MM.1S (cell line): Measurements from ENCODE around the gene GTF2I.
"Not testable (repeated sequence)": the region's sequence is repeated elsewhere in the genome, so short reads cannot be mapped to it uniquely, and the experiment has no call there.

Experiments used
- DNase-seq: peaks from one replicate; pipeline ENCODE4 v3.0.0-alpha.2; 2015
- H2AFZ ChIP-seq: fragments of 300-600 bp; sonication (generic); 2 replicates; pipeline ENCODE4 v1.6.0; 2016; ENCODE audit warnings: antibody characterized with exemption, low read length
- H3F3A ChIP-seq: fragments of 300-600 bp; sonication (generic); 2 replicates; pipeline ENCODE4 v1.6.1; 2016; ENCODE audit warnings: mild to moderate bottlenecking, antibody characterized with exemption, low read length, moderate library complexity, mixed read lengths; ENCODE audit not compliant: insufficient read depth
- H3K27ac ChIP-seq: fragments of 300-600 bp; sonication (generic); 2 replicates; pipeline ENCODE4 v1.5.1; 2016; ENCODE audit warnings: mild to moderate bottlenecking, low read length
- H3K27me3 ChIP-seq: fragments of 300-600 bp; sonication (generic); replicated peaks from 2 replicates; pipeline ENCODE4 v1.6.0; 2016; ENCODE audit warnings: low read length; ENCODE audit not compliant: insufficient read depth
- H3K36me3 ChIP-seq: fragments of 300-600 bp; sonication (generic); replicated peaks from 2 replicates; pipeline ENCODE4 v1.6.1; 2016; ENCODE audit warnings: mild to moderate bottlenecking, low read length, mixed read lengths; ENCODE audit not compliant: insufficient read depth
- H3K4me1 ChIP-seq: fragments of 300-600 bp; sonication (generic); 2 replicates; pipeline ENCODE4 v1.6.1; 2016; ENCODE audit warnings: low read length, mixed read lengths
- H3K4me2 ChIP-seq: fragments of 300-600 bp; sonication (generic); 2 replicates; pipeline ENCODE4 v1.6.0; 2016; ENCODE audit warnings: low read depth, low read length
- H3K4me3 ChIP-seq: fragments of 300-600 bp; sonication (generic); 2 replicates; pipeline ENCODE4 v1.5.1; 2016; ENCODE audit warnings: low read length, mixed read lengths
- H3K79me2 ChIP-seq: fragments of 300-600 bp; sonication (generic); 2 replicates; pipeline ENCODE4 v1.6.1; 2016; ENCODE audit warnings: mixed run types, low read length, mixed read lengths
- H3K9ac ChIP-seq: fragments of 300-600 bp; sonication (generic); 2 replicates; pipeline ENCODE4 v1.6.1; 2016; ENCODE audit warnings: low read length, mixed read lengths
- H3K9me2 ChIP-seq: fragments of 300-600 bp; sonication (generic); replicated peaks from 2 replicates; pipeline ENCODE4 v1.6.1; 2016; ENCODE audit warnings: mild to moderate bottlenecking, low read length, mixed read lengths; ENCODE audit not compliant: insufficient read depth
- H3K9me3 ChIP-seq: fragments of 300-600 bp; sonication (generic); replicated peaks from 2 replicates; pipeline ENCODE4 v1.6.1; 2016; ENCODE audit warnings: mild to moderate bottlenecking, low read length, mixed read lengths; ENCODE audit not compliant: insufficient read depth
- H4K20me1 ChIP-seq: fragments of 300-600 bp; sonication (generic); 2 replicates; pipeline ENCODE4 v1.6.1; 2016; ENCODE audit warnings: mild to moderate bottlenecking, low read length, moderate library complexity, mixed read lengths; ENCODE audit not compliant: insufficient read depth

GTF2I gene

GRCh38 chr7:74789200-74789736 lies 131.8 kb downstream of the GTF2I start:
- H4K20me1 ChIP-seq, H3K4me3 ChIP-seq, H2AFZ ChIP-seq, H3K9ac ChIP-seq, H3F3A ChIP-seq, H3K4me2 ChIP-seq, H3K36me3 ChIP-seq, H3K4me1 ChIP-seq, H3K79me2 ChIP-seq, H3K27me3 ChIP-seq, H3K27ac ChIP-seq, H3K9me3 ChIP-seq, H3K9me2 ChIP-seq, DNase-seq: not testable (repeated sequence)

DNA sequence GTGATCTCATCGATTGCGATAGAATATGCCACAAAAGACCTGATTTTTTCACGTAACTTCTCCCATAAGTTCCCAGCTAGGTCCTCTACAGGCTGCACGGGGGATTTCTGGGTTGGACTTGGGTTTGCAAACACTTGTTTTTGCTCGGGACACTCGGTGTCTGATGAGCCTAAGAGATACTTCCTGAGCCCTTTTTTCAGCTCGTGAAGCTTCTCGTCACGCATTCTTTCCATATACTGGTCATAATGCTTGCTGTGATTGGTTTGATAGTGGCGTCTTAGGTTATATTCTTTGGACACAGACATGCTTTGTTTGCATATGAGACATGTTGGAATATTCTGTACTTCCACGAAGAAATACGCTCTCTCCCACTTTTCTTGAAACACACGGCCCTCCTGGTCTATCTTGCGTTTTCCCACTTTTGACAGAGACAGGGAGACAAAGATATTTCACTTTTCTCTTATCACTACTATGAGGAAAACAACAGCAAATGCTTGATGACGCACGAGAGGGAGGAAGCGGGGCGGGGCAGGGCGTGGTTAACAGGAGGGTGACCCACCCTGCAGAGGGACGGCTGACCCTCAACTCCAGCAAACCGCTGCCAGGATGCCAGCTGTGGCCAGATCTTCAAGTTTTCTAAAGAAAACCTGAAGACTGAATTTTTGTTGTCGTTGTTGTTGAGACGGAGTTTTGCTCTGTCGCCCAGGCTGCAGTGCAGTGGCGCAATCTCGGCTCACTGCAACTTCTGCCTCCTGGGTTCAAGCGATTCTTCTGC lies 140.5 kb downstream of the GTF2I start:
- not testable (repeated sequence) for H3K9ac ChIP-seq

DNA sequence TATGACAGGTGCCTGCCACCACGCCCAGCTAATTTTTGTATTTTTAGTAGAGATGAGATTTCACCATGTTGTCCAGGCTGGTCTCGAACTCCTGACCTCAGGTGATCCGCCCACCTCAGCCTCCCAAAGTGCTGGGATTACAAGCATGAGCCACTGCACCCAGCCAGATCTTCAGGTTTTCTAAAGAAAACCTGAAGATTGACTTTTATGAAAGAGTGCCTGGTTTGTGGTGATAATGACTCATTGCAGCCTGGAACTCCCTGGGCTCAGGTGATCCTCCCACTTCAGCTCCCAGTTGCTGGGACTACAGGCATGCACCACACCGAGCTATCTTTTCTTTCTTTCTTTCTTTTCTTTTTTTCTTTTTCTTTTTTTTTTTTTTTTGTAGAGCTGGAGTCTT lies 141.1 kb downstream of the GTF2I start:
- H3F3A ChIP-seq, H3K36me3 ChIP-seq, H4K20me1 ChIP-seq, H3K4me1 ChIP-seq, H3K4me3 ChIP-seq, H3K9ac ChIP-seq, H3K79me2 ChIP-seq, H3K9me2 ChIP-seq, H3K4me2 ChIP-seq, H3K27me3 ChIP-seq, H3K9me3 ChIP-seq, H2AFZ ChIP-seq, DNase-seq, H3K27ac ChIP-seq: not testable (repeated sequence)

More for the DNA sequence above, 140.5 kb downstream of the GTF2I start:
- H3K27me3 ChIP-seq, H3K4me1 ChIP-seq, H3K79me2 ChIP-seq, H3F3A ChIP-seq, H4K20me1 ChIP-seq, H3K9me2 ChIP-seq, H2AFZ ChIP-seq, H3K9me3 ChIP-seq, H3K4me3 ChIP-seq, H3K4me2 ChIP-seq, DNase-seq, H3K27ac ChIP-seq, H3K36me3 ChIP-seq: not testable (repeated sequence)
